IMR-90 (cell line): ENCODE data around the gene PTPRK.

Source experiments
- BHLHE40 ChIP-seq: fragments of 150-350 bp; IDR thresholded peaks from 2 replicates; pipeline ENCODE4 v1.6.1; 2016; ENCODE audit warnings: mild to moderate bottlenecking, low read depth, low read length
- CEBPB ChIP-seq: IDR thresholded peaks from 2 replicates; pipeline ENCODE4 v1.6.1; 2012; ENCODE audit warnings: low read depth, low read length, improper control_type of control experiment
- FOS ChIP-seq: fragments of 150-350 bp; IDR thresholded peaks from 2 replicates; pipeline ENCODE4 v1.6.1; 2016; ENCODE audit warnings: low read depth, low read length
- MAFK ChIP-seq: IDR thresholded peaks from 2 replicates; pipeline ENCODE4 v1.6.1; 2012; ENCODE audit warnings: low read depth, low read length, improper control_type of control experiment
- MXI1 ChIP-seq: IDR thresholded peaks from 2 replicates; pipeline ENCODE4 v1.6.1; 2012; ENCODE audit warnings: low read depth, mild to moderate bottlenecking, low read length, moderate library complexity, borderline replicate concordance
- POLR2A ChIP-seq: IDR thresholded peaks from 2 replicates; pipeline ENCODE4 v1.6.1; 2012; ENCODE audit warnings: mild to moderate bottlenecking, low read depth, low read length
- RAD21 ChIP-seq: IDR thresholded peaks from 2 replicates; pipeline ENCODE4 v1.6.1; 2012; ENCODE audit warnings: low read length, improper control_type of control experiment
- RCOR1 ChIP-seq: IDR thresholded peaks from 2 replicates; pipeline ENCODE4 v1.6.1; 2012; ENCODE audit warnings: mild to moderate bottlenecking, low read length, improper control_type of control experiment; ENCODE audit not compliant: insufficient replicate concordance
- RFX5 ChIP-seq: IDR thresholded peaks from 2 replicates; pipeline ENCODE4 v1.8.0; 2012; ENCODE audit warnings: low read depth, mild to moderate bottlenecking, low read length, moderate library complexity
- SMC3 ChIP-seq: fragments of 150-350 bp; IDR thresholded peaks from 2 replicates; pipeline ENCODE4 v1.6.1; 2016; ENCODE audit warnings: low read depth, mild to moderate bottlenecking, antibody characterized with exemption, low read length, moderate library complexity
- TF ChIP-seq, protein P1 (sequence below): conservative IDR thresholded peaks from 2 replicates; pipeline ENCODE4 v1.5.1; 2012; ENCODE audit warnings: mild to moderate bottlenecking, low read depth, low read length, improper control_type of control experiment
- TF ChIP-seq, protein P2 (sequence below): fragments of 150-350 bp; IDR thresholded peaks from 2 replicates; pipeline ENCODE4 v1.6.1; 2017; ENCODE audit warnings: mild to moderate bottlenecking, antibody characterized with exemption, low read length, low read depth

DNA sequence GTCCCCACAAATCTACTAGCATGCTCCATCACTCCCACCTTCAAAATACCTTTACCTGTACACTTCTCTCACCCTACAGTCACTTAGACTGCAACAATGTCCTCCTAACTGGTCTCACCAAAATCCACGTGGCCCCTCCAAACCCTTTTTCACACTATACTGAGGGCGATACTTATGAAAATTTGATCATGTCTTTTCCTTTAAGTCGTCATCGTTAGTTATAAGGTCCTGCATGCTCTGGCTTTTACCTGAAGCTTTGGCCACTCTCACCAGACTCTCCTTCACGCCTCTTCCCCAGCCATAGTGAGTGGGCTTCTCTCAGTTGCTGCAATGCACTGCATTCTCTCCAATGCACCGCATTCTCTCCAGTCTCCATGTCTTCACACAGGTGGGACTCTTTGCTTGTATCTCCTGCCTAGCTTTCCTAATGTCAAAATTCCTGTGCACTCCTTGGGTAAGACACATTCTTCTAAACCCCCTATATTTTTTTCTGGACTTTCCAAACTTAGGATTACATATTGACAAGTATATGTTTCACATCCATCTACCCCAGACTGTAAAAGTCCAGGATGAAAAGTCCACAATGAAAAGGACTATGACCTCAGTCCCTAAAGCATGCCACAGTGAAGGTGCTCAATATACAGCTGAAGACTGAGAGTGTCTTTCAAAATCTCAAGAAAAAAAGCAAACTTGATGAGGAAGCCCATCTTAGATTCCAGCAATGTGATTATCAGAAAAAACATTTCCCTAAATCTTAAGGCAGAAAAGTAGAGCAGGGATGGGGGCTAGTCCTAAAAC is 24.7 kb downstream of the PTPRK start:
- TF ChIP-seq, protein P1, sequence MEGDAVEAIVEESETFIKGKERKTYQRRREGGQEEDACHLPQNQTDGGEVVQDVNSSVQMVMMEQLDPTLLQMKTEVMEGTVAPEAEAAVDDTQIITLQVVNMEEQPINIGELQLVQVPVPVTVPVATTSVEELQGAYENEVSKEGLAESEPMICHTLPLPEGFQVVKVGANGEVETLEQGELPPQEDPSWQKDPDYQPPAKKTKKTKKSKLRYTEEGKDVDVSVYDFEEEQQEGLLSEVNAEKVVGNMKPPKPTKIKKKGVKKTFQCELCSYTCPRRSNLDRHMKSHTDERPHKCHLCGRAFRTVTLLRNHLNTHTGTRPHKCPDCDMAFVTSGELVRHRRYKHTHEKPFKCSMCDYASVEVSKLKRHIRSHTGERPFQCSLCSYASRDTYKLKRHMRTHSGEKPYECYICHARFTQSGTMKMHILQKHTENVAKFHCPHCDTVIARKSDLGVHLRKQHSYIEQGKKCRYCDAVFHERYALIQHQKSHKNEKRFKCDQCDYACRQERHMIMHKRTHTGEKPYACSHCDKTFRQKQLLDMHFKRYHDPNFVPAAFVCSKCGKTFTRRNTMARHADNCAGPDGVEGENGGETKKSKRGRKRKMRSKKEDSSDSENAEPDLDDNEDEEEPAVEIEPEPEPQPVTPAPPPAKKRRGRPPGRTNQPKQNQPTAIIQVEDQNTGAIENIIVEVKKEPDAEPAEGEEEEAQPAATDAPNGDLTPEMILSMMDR, result no peak
- no peak for TF ChIP-seq BHLHE40
- no peak for TF ChIP-seq RFX5
- TF ChIP-seq POLR2A, result no peak
- TF ChIP-seq, protein P2, sequence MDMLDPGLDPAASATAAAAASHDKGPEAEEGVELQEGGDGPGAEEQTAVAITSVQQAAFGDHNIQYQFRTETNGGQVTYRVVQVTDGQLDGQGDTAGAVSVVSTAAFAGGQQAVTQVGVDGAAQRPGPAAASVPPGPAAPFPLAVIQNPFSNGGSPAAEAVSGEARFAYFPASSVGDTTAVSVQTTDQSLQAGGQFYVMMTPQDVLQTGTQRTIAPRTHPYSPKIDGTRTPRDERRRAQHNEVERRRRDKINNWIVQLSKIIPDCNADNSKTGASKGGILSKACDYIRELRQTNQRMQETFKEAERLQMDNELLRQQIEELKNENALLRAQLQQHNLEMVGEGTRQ, result no peak
- TF ChIP-seq CEBPB, result no peak
- TF ChIP-seq MAFK, result no peak
- no peak for TF ChIP-seq FOS
- no peak for TF ChIP-seq SMC3
- TF ChIP-seq RCOR1, result no peak
- no peak for TF ChIP-seq RAD21
- TF ChIP-seq MXI1, result no peak
